IMR-90 (cell line): ENCODE results near the gene RBM28. TPM values are rescaled to one million over a fixed set of nuclear protein-coding genes. Genes with fewer than 3 reads are reported as not detected.

Experiments
- ATAC-seq: fragments of 200-7000 bp; cut with Tn5 transposase; 2 replicates; pipeline ENCODE4 v1.9.1; 2020; ENCODE audit warnings: low read depth, mild to moderate bottlenecking, moderate library complexity
- BruUV-seq: library from RNA; stranded (reverse); fragments of 400-500 nt; replicated peaks from 2 replicates; lab custom pipeline; 2021; lab: Mats Ljungman, UMichigan
- CTCF ChIA-PET: fragments of 300-600 bp; formaldehyde crosslinking; extraction: SDS; loops from one replicate; lab custom pipeline; 2021; ENCODE audit warnings: antibody characterized with exemption; lab: Yijun Ruan, JAX
- POLR2A ChIA-PET: fragments of 300-600 bp; sonication (Branson Sonifier 250); formaldehyde crosslinking; loops from one replicate; lab custom pipeline; 2022; ENCODE audit warnings: antibody characterized with exemption; ENCODE audit not compliant: unreplicated experiment; lab: Charles Lee
- DNase-seq: peaks from one replicate; pipeline ENCODE4 v3.0.0; 2013
- H2AFZ ChIP-seq: replicated peaks from 2 replicates; pipeline ENCODE3; 2013; ENCODE audit warnings: low read length, mild to moderate bottlenecking; ENCODE audit not compliant: poor library complexity
- H2AK5ac ChIP-seq: 2 replicates; pipeline ENCODE4 v1.6.1; 2013; ENCODE audit warnings: low read depth, low read length, inconsistent platforms
- H2AK9ac ChIP-seq: replicated peaks from 2 replicates; pipeline ENCODE3; 2013; ENCODE audit warnings: mild to moderate bottlenecking, low read depth, low read length, moderate library complexity; ENCODE audit not compliant: poor library complexity
- H2BK120ac ChIP-seq: 2 replicates; pipeline ENCODE4 v1.6.1; 2013; ENCODE audit warnings: low read depth, low read length, inconsistent platforms
- H2BK15ac ChIP-seq: 3 replicates; pipeline ENCODE4 v1.6.1; 2013; ENCODE audit warnings: low read depth, low read length, inconsistent platforms
- H2BK20ac ChIP-seq: 2 replicates; pipeline ENCODE4 v1.6.1; 2013; ENCODE audit warnings: low read depth, mild to moderate bottlenecking, inconsistent platforms, low read length, moderate library complexity
- H2BK5ac ChIP-seq: 2 replicates; pipeline ENCODE4 v1.6.1; 2013; ENCODE audit warnings: mild to moderate bottlenecking, low read depth, low read length, inconsistent platforms; ENCODE audit not compliant: poor library complexity, severe bottlenecking
- H3K14ac ChIP-seq: replicated peaks from 2 replicates; pipeline ENCODE4 v1.6.1; 2013; ENCODE audit warnings: low read depth, low read length, inconsistent platforms
- H3K18ac ChIP-seq: 2 replicates; pipeline ENCODE4 v1.6.1; 2013; ENCODE audit warnings: low read depth, low read length, control low read depth
- H3K23ac ChIP-seq: 2 replicates; pipeline ENCODE4 v1.6.1; 2013; ENCODE audit warnings: low read depth, low read length, inconsistent platforms
- H3K27ac ChIP-seq: 2 replicates; pipeline ENCODE4 v1.5.1; 2013; ENCODE audit warnings: mild to moderate bottlenecking, control low read depth, low read length; ENCODE audit not compliant: insufficient read depth
- H3K27me3 ChIP-seq: 2 replicates; pipeline ENCODE4 v1.6.1; 2013; ENCODE audit warnings: low read length; ENCODE audit not compliant: control insufficient read depth, insufficient read depth
- H3K36me3 ChIP-seq: 2 replicates; pipeline ENCODE4 v1.6.1; 2013; ENCODE audit warnings: low read length, mixed read lengths; ENCODE audit not compliant: control insufficient read depth, insufficient read depth
- H3K4ac ChIP-seq: 2 replicates; pipeline ENCODE4 v1.6.1; 2013; ENCODE audit warnings: low read depth, low read length, inconsistent platforms
- H3K4me1 ChIP-seq: 2 replicates; pipeline ENCODE4 v1.6.1; 2013; ENCODE audit warnings: low read length, mixed read lengths; ENCODE audit not compliant: control insufficient read depth, insufficient read depth
- H3K4me2 ChIP-seq: 2 replicates; pipeline ENCODE4 v1.6.1; 2013; ENCODE audit warnings: low read depth, mild to moderate bottlenecking, control low read depth, low read length, moderate library complexity
- H3K4me3 ChIP-seq: 2 replicates; pipeline ENCODE4 v1.5.1; 2013; ENCODE audit warnings: low read depth, mild to moderate bottlenecking, control low read depth, low read length, moderate library complexity; ENCODE audit not compliant: insufficient read depth
- H3K56ac ChIP-seq: 2 replicates; pipeline ENCODE4 v1.6.1; 2013; ENCODE audit warnings: low read length, inconsistent platforms; ENCODE audit not compliant: insufficient read depth; ENCODE audit errors: extremely low read depth
- H3K79me1 ChIP-seq, 2 experiments: 2 replicates each; pipeline ENCODE4 v1.6.1; 2013; ENCODE audit warnings: low read length in 2 of 2, inconsistent platforms in 1 of 2, low read depth in 1 of 2
- H3K9ac ChIP-seq: 2 replicates; pipeline ENCODE4 v1.6.1; 2013; ENCODE audit warnings: low read depth, low read length, control low read depth
- H3K9me1 ChIP-seq: 2 replicates; pipeline ENCODE4 v1.6.1; 2013; ENCODE audit warnings: low read length, inconsistent platforms; ENCODE audit not compliant: insufficient read depth
- H3K9me3 ChIP-seq: 2 replicates; pipeline ENCODE4 v1.6.1; 2013; ENCODE audit warnings: low read length; ENCODE audit not compliant: control insufficient read depth, insufficient read depth
- H4K20me1 ChIP-seq: 2 replicates; pipeline ENCODE4 v1.6.1; 2013; ENCODE audit warnings: low read length, inconsistent platforms; ENCODE audit not compliant: insufficient read depth
- H4K5ac ChIP-seq: 2 replicates; pipeline ENCODE4 v1.6.1; 2013; ENCODE audit warnings: mild to moderate bottlenecking, low read depth, low read length, control low read depth
- H4K8ac ChIP-seq, 2 experiments: 2 replicates each; pipeline ENCODE4 v1.6.1; 2013; ENCODE audit warnings: low read depth in 2 of 2, low read length in 2 of 2, control low read depth in 1 of 2, inconsistent platforms in 1 of 2
- H4K91ac ChIP-seq: 2 replicates; pipeline ENCODE4 v1.6.1; 2013; ENCODE audit warnings: low read depth, low read length, inconsistent platforms; ENCODE audit not compliant: insufficient read depth
- CEBPB ChIP-seq: IDR thresholded peaks from 2 replicates; pipeline ENCODE4 v1.6.1; 2012; ENCODE audit warnings: low read depth, low read length, improper control_type of control experiment
- CHD1 ChIP-seq: IDR thresholded peaks from 2 replicates; pipeline ENCODE4 v1.6.1; 2012; ENCODE audit warnings: low read depth, low read length, improper control_type of control experiment
- MAZ ChIP-seq: IDR thresholded peaks from 2 replicates; pipeline ENCODE4 v1.6.1; 2012; ENCODE audit warnings: low read depth, mild to moderate bottlenecking, low read length, improper control_type of control experiment, moderate library complexity, borderline replicate concordance
- MXI1 ChIP-seq: IDR thresholded peaks from 2 replicates; pipeline ENCODE4 v1.6.1; 2012; ENCODE audit warnings: low read depth, mild to moderate bottlenecking, low read length, moderate library complexity, borderline replicate concordance
- NFE2L2 ChIP-seq: fragments of 150-350 bp; IDR thresholded peaks from 2 replicates; pipeline ENCODE4 v1.6.1; 2016; ENCODE audit warnings: low read depth, mild to moderate bottlenecking, low read length
- POLR2A ChIP-seq: IDR thresholded peaks from 2 replicates; pipeline ENCODE4 v1.6.1; 2012; ENCODE audit warnings: mild to moderate bottlenecking, low read depth, low read length
- RAD21 ChIP-seq: IDR thresholded peaks from 2 replicates; pipeline ENCODE4 v1.6.1; 2012; ENCODE audit warnings: low read length, improper control_type of control experiment
- RCOR1 ChIP-seq: IDR thresholded peaks from 2 replicates; pipeline ENCODE4 v1.6.1; 2012; ENCODE audit warnings: mild to moderate bottlenecking, low read length, improper control_type of control experiment; ENCODE audit not compliant: insufficient replicate concordance
- RFX5 ChIP-seq: IDR thresholded peaks from 2 replicates; pipeline ENCODE4 v1.8.0; 2012; ENCODE audit warnings: low read depth, mild to moderate bottlenecking, low read length, moderate library complexity
- SMC3 ChIP-seq: fragments of 150-350 bp; IDR thresholded peaks from 2 replicates; pipeline ENCODE4 v1.6.1; 2016; ENCODE audit warnings: low read depth, mild to moderate bottlenecking, antibody characterized with exemption, low read length, moderate library complexity
- WGBS, 2 experiments: methylation state at CpG; one replicate each; pipeline versions ENCODE4 v1.1.5 to v1.1.7; 2013; ENCODE audit warnings: missing lambda C conversion rate in 2 of 2; ENCODE audit not compliant: insufficient read length in 1 of 2; ENCODE audit errors: extremely low coverage in 2 of 2; 5-methylcytosine and 5-hydroxymethylcytosine counted together
- dilution Hi-C: fragments of 300-500 bp; cut with HindIII; formaldehyde crosslinking; loops from one replicate; pipeline ENCODE4 v1.14.3; 2018; ENCODE audit warnings: low sequenced_read_pairs; ENCODE audit not compliant: unreplicated experiment
- in situ Hi-C: fragments of 300-500 bp; cut with MboI; formaldehyde crosslinking; loops from 3 replicates; pipeline ENCODE4 v1.14.3; 2019; ENCODE audit warnings: low sequenced_read_pairs, inconsistent platforms, mixed read lengths
- intact Hi-C: fragments of 100-400 bp; cut with micrococcal nuclease; formaldehyde crosslinking; loops from 2 replicates; pipeline ENCODE4 v1.10.0; 2022
- polyA plus RNA-seq, 3 experiments: library from polyadenylated mRNA; depleted of rRNA; stranded (reverse); fragments of >200 nt; gene quantifications; 2 replicates each; pipeline ENCODE4 v1.2.3, GENCODE V29; 2012; ENCODE audit warnings: low replicate concordance in 1 of 3
- total RNA-seq: library from RNA; depleted of rRNA; stranded (reverse); fragments of >200 nt; gene quantifications from 2 replicates; pipeline ENCODE4 v1.2.3, GENCODE V29; 2012
- TF ChIP-seq, protein P1 (sequence below): fragments of 150-350 bp; IDR thresholded peaks from 2 replicates; pipeline ENCODE4 v1.6.1; 2016; ENCODE audit warnings: low read depth, mild to moderate bottlenecking, low read length, moderate library complexity, borderline replicate concordance
- TF ChIP-seq, protein P2 (sequence below): conservative IDR thresholded peaks from 2 replicates; pipeline ENCODE4 v1.5.1; 2012; ENCODE audit warnings: mild to moderate bottlenecking, low read depth, low read length, improper control_type of control experiment
- TF ChIP-seq, protein P3 (sequence below): fragments of 150-350 bp; IDR thresholded peaks from 2 replicates; pipeline ENCODE4 v1.6.1; 2017; ENCODE audit warnings: mild to moderate bottlenecking, antibody characterized with exemption, low read length, low read depth

RBM28 gene
- total and polyA plus RNA-seq, 2 of the 4 experiments (the other 2 are of a cell fraction) = 12.4 to 20.4 TPM

DNA sequence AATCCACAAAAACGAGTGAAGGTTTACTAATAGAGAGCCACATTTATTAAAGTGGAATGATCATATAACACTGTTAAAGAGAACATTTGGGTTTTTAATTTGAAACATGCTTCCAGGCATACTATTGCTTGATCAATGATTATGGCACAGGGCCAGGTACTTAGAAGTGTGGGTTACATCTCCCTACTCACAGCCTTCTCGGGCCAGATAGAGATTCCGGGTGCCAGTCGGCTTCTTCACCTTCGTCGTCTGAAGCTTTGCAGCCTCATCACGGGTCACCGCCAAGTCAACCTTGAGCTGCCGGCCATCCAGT is 19.4 kb downstream of the RBM28 start:
- no peak overlapping the region for H3K9ac ChIP-seq
- H2BK15ac ChIP-seq = no peak overlapping the region
- no peaks in the 10 kb centered on the region for H3K9me3 ChIP-seq
- intact Hi-C loops (loop anchor here (5.0 kb wide), 1 partner anchor 617 kb away; no protein-coding TSS in a partner anchor), dilution Hi-C loops (no loop called here), in situ Hi-C loops (no loop called here)
- ATAC-seq (no peak), DNase-seq (no peak)
- H3K56ac ChIP-seq = no peak overlapping the region
- H3K4me3 ChIP-seq = no peak overlapping the region
- no peak overlapping the region for H3K4me2 ChIP-seq
- no peak overlapping the region for H4K5ac ChIP-seq
- H4K91ac ChIP-seq = no peak overlapping the region
- ChIA-PET POLR2A (no interaction called here), CTCF (no interaction called here)
- H3K9me1 ChIP-seq = no peaks in the 10 kb centered on the region
- no peak overlapping the region for H2BK20ac ChIP-seq
- TF ChIP-seq RFX5 = no peak
- TF ChIP-seq RCOR1 = no peak
- TF ChIP-seq RAD21 = no peak
- TF ChIP-seq CHD1 = no peak
- TF ChIP-seq, protein P1, sequence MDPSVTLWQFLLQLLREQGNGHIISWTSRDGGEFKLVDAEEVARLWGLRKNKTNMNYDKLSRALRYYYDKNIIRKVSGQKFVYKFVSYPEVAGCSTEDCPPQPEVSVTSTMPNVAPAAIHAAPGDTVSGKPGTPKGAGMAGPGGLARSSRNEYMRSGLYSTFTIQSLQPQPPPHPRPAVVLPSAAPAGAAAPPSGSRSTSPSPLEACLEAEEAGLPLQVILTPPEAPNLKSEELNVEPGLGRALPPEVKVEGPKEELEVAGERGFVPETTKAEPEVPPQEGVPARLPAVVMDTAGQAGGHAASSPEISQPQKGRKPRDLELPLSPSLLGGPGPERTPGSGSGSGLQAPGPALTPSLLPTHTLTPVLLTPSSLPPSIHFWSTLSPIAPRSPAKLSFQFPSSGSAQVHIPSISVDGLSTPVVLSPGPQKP = no peak
- TF ChIP-seq, protein P2, sequence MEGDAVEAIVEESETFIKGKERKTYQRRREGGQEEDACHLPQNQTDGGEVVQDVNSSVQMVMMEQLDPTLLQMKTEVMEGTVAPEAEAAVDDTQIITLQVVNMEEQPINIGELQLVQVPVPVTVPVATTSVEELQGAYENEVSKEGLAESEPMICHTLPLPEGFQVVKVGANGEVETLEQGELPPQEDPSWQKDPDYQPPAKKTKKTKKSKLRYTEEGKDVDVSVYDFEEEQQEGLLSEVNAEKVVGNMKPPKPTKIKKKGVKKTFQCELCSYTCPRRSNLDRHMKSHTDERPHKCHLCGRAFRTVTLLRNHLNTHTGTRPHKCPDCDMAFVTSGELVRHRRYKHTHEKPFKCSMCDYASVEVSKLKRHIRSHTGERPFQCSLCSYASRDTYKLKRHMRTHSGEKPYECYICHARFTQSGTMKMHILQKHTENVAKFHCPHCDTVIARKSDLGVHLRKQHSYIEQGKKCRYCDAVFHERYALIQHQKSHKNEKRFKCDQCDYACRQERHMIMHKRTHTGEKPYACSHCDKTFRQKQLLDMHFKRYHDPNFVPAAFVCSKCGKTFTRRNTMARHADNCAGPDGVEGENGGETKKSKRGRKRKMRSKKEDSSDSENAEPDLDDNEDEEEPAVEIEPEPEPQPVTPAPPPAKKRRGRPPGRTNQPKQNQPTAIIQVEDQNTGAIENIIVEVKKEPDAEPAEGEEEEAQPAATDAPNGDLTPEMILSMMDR = no peak
- TF ChIP-seq POLR2A = no peak
- no peak for TF ChIP-seq SMC3
- TF ChIP-seq, protein P3, sequence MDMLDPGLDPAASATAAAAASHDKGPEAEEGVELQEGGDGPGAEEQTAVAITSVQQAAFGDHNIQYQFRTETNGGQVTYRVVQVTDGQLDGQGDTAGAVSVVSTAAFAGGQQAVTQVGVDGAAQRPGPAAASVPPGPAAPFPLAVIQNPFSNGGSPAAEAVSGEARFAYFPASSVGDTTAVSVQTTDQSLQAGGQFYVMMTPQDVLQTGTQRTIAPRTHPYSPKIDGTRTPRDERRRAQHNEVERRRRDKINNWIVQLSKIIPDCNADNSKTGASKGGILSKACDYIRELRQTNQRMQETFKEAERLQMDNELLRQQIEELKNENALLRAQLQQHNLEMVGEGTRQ = no peak
- TF ChIP-seq MAZ = no peak
- no peak for TF ChIP-seq NFE2L2
- no peak for TF ChIP-seq MXI1
- TF ChIP-seq CEBPB = no peak
- no peaks in the 10 kb centered on the region for H3K79me1 ChIP-seq
- H3K36me3 ChIP-seq = peaks cover 27% of the 10 kb centered on the region
- no peaks in the 10 kb centered on the region; the same call in 1 of the 2 replicates for H3K4me1 ChIP-seq
- no peak overlapping the region for H2AK9ac ChIP-seq
- no peak overlapping the region for H2BK5ac ChIP-seq
- H3K18ac ChIP-seq = no peak overlapping the region
- no peak overlapping the region for H3K27ac ChIP-seq
- no peaks in the 10 kb centered on the region for H4K20me1 ChIP-seq
- no peak overlapping the region for H3K4ac ChIP-seq
- BruUV-seq = no TSS peak
- no peak overlapping the region for H2AFZ ChIP-seq
- H2BK120ac ChIP-seq = no peak overlapping the region
- H2AK5ac ChIP-seq = no peak overlapping the region
- H4K8ac ChIP-seq = no peak overlapping the region
- no peaks in the 10 kb centered on the region for H3K27me3 ChIP-seq
- no peak overlapping the region for H3K23ac ChIP-seq
- H3K14ac ChIP-seq = no peak overlapping the region
- WGBS, 2 experiments = no CpG with 5 or more reads among the region's 9 CpGs
